GM13976 (cell line): Measurements from ENCODE around the gene SENP6.

ENCODE experiments used
- DNase-seq: peaks from one replicate; pipeline ENCODE4 v3.0.0; 2012; ENCODE audit warnings: low spot score
- CTCF ChIP-seq: IDR thresholded peaks from 2 replicates; pipeline ENCODE4 v1.5.1; 2012; ENCODE audit warnings: borderline replicate concordance, mild to moderate bottlenecking; ENCODE audit not compliant: insufficient read depth; ENCODE audit errors: extremely low read depth, missing control alignments, control extremely low read depth
- in situ Hi-C: fragments of 300-500 bp; cut with MboI; formaldehyde crosslinking; loops from one replicate; pipeline ENCODE4 v1.12.0; 2022; ENCODE audit warnings: low sequenced_read_pairs, mixed read lengths, inconsistent platforms; ENCODE audit not compliant: unreplicated experiment

SENP6 gene

GRCh38 chr6:75748003-75748742 is 146.5 kb downstream of the SENP6 start:
- TF ChIP-seq CTCF: no peak
- no peak for DNase-seq
- in situ Hi-C loops: no loop called here

- in situ Hi-C loops: no loop called here
- TF ChIP-seq CTCF: no peak
- DNase-seq: peak; percentile 86
These were observed 147.3 kb downstream of the SENP6 start, which contains the start of gene MYO6 for GRCh38 chr6:75748743-75749538. TSS of gene MYO6 (plus strand) at chr6:75749239. CDS start at chr6:75817548, 68,309 bp downstream.

GRCh38 chr6:75751443-75751842 is 149.8 kb downstream of the SENP6 start:
- in situ Hi-C loops: no loop called here
- no peak for DNase-seq
- no peak for TF ChIP-seq CTCF

GRCh38 chr6:75752365-75752764 is 150.7 kb downstream of the SENP6 start:
- in situ Hi-C loops: no loop called here
- TF ChIP-seq CTCF: no peak
- DNase-seq: no peak

- no peak for DNase-seq
- in situ Hi-C loops: no loop called here
- no peak for TF ChIP-seq CTCF
These were observed 154.0 kb downstream of the SENP6 start for GRCh38 chr6:75755704-75756103.

GRCh38 chr6:75757295-75757694 is 155.6 kb downstream of the SENP6 start:
- TF ChIP-seq CTCF: no peak
- no peak for DNase-seq
- in situ Hi-C loops: no loop called here
